ENCODE data around the gene BRD3. TPM values are rescaled to one million over a fixed set of nuclear protein-coding genes. Genes with fewer than 3 reads are reported as not detected.

Gene BRD3
- total RNA-seq, 2 experiments from 2014 or later = 3.1 to 16.3 TPM

DNA sequence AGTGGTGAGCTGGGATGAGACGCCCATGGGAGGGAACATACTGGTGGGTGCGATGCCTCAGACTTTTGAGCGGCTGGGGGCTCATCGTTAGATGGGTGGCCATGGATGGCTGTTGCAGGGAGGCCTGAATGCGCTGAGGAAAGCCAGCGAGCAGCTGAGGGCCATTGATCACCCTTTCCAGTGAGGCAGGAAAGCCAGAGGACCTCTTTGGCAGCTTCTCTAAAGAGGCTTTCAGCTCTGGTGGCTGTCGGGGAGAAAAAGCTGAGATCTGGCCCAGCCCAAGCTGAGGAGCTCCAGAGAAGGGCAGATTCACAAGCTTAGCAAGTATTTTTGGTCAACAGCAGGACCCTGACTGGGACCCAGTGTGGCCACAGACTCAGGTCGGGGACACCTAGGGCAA lies 62.4 kb downstream of the BRD3 start:
- Histone ChIP-seq H3K4me2 (ENCODE audit: low read length) (no peak overlapping the region), H3K4me3 (ENCODE audit: low read depth, low read length, poor library complexity, severe bottlenecking) (no peak overlapping the region), H2AFZ (ENCODE audit: low read length) (no peak overlapping the region), H3K9me3 (ENCODE audit: low read length) (no peaks in the 10 kb centered on the region), H4K20me1 (ENCODE audit: insufficient read depth, low read length) (no peaks in the 10 kb centered on the region), H3K36me3 (ENCODE audit: insufficient read depth, low read length) (no peaks in the 10 kb centered on the region), H3K4me1 (ENCODE audit: insufficient read depth, low read length, poor library complexity, severe bottlenecking) (no peaks in the 10 kb centered on the region), H3K9me2 (ENCODE audit: insufficient read depth, low read length) (no peaks in the 10 kb centered on the region), H3K27ac (ENCODE audit: low read depth, low read length, poor library complexity, severe bottlenecking) (no peak overlapping the region), H3K79me2 (ENCODE audit: insufficient read depth, low read depth, low read length) (no peaks in the 10 kb centered on the region)
- DNase-seq (ENCODE audit: low spot score) = no peak
- no TSS peak for BruUV-seq (replicated peaks)
- ChIA-PET CTCF (ENCODE audit: unreplicated experiment) (no interaction called here), POLR2A (no interaction called here)
- intact Hi-C loops (cut with micrococcal nuclease; ENCODE audit: unreplicated experiment) = no loop called here
- TF ChIP-seq EZH2phosphoT487 (IDR thresholded peaks at IDR 0.05; ENCODE audit: borderline replicate concordance, low read depth, low read length) = no peak
- TF ChIP-seq, protein P1, sequence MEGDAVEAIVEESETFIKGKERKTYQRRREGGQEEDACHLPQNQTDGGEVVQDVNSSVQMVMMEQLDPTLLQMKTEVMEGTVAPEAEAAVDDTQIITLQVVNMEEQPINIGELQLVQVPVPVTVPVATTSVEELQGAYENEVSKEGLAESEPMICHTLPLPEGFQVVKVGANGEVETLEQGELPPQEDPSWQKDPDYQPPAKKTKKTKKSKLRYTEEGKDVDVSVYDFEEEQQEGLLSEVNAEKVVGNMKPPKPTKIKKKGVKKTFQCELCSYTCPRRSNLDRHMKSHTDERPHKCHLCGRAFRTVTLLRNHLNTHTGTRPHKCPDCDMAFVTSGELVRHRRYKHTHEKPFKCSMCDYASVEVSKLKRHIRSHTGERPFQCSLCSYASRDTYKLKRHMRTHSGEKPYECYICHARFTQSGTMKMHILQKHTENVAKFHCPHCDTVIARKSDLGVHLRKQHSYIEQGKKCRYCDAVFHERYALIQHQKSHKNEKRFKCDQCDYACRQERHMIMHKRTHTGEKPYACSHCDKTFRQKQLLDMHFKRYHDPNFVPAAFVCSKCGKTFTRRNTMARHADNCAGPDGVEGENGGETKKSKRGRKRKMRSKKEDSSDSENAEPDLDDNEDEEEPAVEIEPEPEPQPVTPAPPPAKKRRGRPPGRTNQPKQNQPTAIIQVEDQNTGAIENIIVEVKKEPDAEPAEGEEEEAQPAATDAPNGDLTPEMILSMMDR (conservative IDR thresholded peaks at IDR 0.05; ENCODE audit: low read length) = no peak

DNA sequence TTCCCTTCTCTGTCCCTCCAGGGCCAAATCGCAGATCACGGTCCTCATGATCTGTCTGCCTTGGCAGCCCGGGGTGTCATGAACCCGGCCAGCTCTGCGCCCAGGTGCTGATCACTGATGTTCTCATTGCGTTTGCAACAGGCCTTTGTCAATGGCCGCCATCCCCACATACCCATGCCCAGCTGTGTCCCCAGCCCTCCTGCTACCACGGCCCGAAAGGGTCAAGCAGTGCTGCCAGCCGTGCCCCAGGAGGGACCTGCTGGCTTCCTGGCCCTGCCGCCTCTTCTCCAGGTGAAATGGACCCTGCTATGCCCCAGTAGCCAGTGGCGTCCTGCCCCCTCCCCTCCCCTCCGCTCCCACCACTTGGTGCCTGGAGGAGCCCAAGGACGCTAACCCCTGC lies 62.9 kb downstream of the BRD3 start:
- no TSS peak for BruUV-seq (replicated peaks)
- TF ChIP-seq, protein P1 (conservative IDR thresholded peaks at IDR 0.05; ENCODE audit: low read length) = no peak
- TF ChIP-seq EZH2phosphoT487 (IDR thresholded peaks at IDR 0.05; ENCODE audit: borderline replicate concordance, low read depth, low read length) = no peak
- H3K9me3 ChIP-seq (ENCODE audit: low read length) = no peaks in the 10 kb centered on the region
- no peak overlapping the region for H2AFZ ChIP-seq (ENCODE audit: low read length)
- H3K9me2 ChIP-seq (ENCODE audit: insufficient read depth, low read length) = no peaks in the 10 kb centered on the region
- no peak overlapping the region for H3K27ac ChIP-seq (ENCODE audit: low read depth, low read length, poor library complexity, severe bottlenecking)
- H4K20me1 ChIP-seq (ENCODE audit: insufficient read depth, low read length) = no peaks in the 10 kb centered on the region
- intact Hi-C loops (cut with micrococcal nuclease; ENCODE audit: unreplicated experiment) = no loop called here
- ChIA-PET CTCF (ENCODE audit: unreplicated experiment) (no interaction called here), POLR2A (no interaction called here)
- no peak for DNase-seq (ENCODE audit: low spot score)
- H3K4me3 ChIP-seq (ENCODE audit: low read depth, low read length, poor library complexity, severe bottlenecking) = no peak overlapping the region
- no peaks in the 10 kb centered on the region for H3K36me3 ChIP-seq (ENCODE audit: insufficient read depth, low read length)
- no peak overlapping the region for H3K4me2 ChIP-seq (ENCODE audit: low read length)
- H3K4me1 ChIP-seq (ENCODE audit: insufficient read depth, low read length, poor library complexity, severe bottlenecking) = no peaks in the 10 kb centered on the region
- H3K79me2 ChIP-seq (ENCODE audit: insufficient read depth, low read depth, low read length) = no peaks in the 10 kb centered on the region

DNA sequence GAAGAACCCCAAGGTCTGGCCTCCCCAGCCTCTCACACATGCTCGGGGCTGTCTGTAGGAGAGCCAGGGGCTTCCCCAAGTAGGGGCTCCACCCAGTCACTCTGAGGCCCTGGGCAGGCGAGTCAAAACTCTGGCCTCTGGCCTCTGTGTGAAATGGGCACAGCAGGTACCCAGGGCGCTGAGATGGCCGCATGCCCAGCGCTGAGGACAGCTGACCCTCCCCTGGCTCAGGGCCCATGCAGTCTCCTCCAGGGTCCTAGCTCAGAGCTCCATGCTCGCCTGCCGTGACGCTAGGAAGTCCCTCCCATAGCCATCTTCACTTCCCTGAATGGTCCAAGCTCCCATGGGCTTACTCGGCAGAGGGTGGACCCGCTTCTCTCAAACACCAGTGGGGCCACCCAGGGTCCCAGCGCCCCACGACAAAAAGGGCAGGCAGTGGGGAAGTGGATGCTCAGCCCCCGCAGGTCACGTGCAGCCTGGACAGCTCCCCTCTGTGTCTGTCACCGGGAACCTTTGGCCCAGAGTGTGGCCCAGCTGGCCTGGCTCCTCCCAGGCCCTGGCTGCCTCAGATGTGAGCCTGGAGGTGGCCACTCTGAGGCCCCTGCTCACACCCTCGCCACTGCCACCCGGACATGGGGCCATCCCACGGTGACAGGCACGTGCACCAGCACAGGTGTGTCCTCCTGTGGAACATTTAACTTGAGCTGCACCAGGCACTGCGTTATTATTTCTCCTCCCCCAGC lies 63.5 kb downstream of the BRD3 start:
- no peaks in the 10 kb centered on the region for H3K4me1 ChIP-seq (ENCODE audit: insufficient read depth, low read length, poor library complexity, severe bottlenecking)
- no peak overlapping the region for H3K27ac ChIP-seq (ENCODE audit: low read depth, low read length, poor library complexity, severe bottlenecking)
- no peak overlapping the region for H3K4me2 ChIP-seq (ENCODE audit: low read length)
- TF ChIP-seq, protein P1 (conservative IDR thresholded peaks at IDR 0.05; ENCODE audit: low read length) = no peak
- TF ChIP-seq EZH2phosphoT487 (IDR thresholded peaks at IDR 0.05; ENCODE audit: borderline replicate concordance, low read depth, low read length) = no peak
- ChIA-PET POLR2A (no interaction called here), CTCF (ENCODE audit: unreplicated experiment) (interaction anchor here (0.5 to 0.6 kb wide), 2 partner anchors 8 to 644 kb away, joined by 3 read pairs; no protein-coding TSS in a partner anchor)
- no peaks in the 10 kb centered on the region for H4K20me1 ChIP-seq (ENCODE audit: insufficient read depth, low read length)
- intact Hi-C loops (cut with micrococcal nuclease; ENCODE audit: unreplicated experiment) = no loop called here
- DNase-seq (ENCODE audit: low spot score) = no peak
- no peaks in the 10 kb centered on the region for H3K9me2 ChIP-seq (ENCODE audit: insufficient read depth, low read length)
- no peaks in the 10 kb centered on the region for H3K36me3 ChIP-seq (ENCODE audit: insufficient read depth, low read length)
- no peaks in the 10 kb centered on the region for H3K9me3 ChIP-seq (ENCODE audit: low read length)
- H3K79me2 ChIP-seq (ENCODE audit: insufficient read depth, low read depth, low read length) = no peaks in the 10 kb centered on the region
- no peak overlapping the region for H2AFZ ChIP-seq (ENCODE audit: low read length)
- no peak overlapping the region for H3K4me3 ChIP-seq (ENCODE audit: low read depth, low read length, poor library complexity, severe bottlenecking)
- no TSS peak for BruUV-seq (replicated peaks)
